Bronchial epithelial cell (primary cell): Measurements from ENCODE around the gene RRP1B. TPM values are rescaled to one million over a fixed set of nuclear protein-coding genes. Genes with fewer than 3 reads are reported as not detected.

Experiments used
- DNase-seq: peaks from one replicate; pipeline ENCODE4 v3.0.0-alpha.2; 2010; ENCODE audit warnings: low read depth
- FAIRE-seq: peaks from 2 replicates; lab custom pipeline; 2011; peaks lifted over from hg19 to GRCh38; lab: Jason Lieb, UNC
- H3K27me3 ChIP-seq: 2 replicates; pipeline ENCODE4 v1.5.1; 2011; ENCODE audit warnings: low read length; ENCODE audit not compliant: control insufficient read depth, insufficient read depth
- H3K36me3 ChIP-seq: 2 replicates; pipeline ENCODE4 v1.5.1; 2011; ENCODE audit warnings: low read length; ENCODE audit not compliant: control insufficient read depth, insufficient read depth
- H3K4me3 ChIP-seq: 2 replicates; pipeline ENCODE4 v1.5.1; 2011; ENCODE audit warnings: mild to moderate bottlenecking, low read depth, low read length, control low read depth
- total RNA-seq: library from RNA; depleted of rRNA; stranded (reverse); fragments of >200 nt; gene quantifications from 2 replicates; pipeline ENCODE4 v1.2.1, GENCODE V29; 2014
- TF ChIP-seq, protein P1 (sequence below): IDR thresholded peaks from 2 replicates; pipeline ENCODE4 v1.5.1; 2011; ENCODE audit warnings: mild to moderate bottlenecking, moderate library complexity, low read length, control low read depth, inconsistent platforms; ENCODE audit not compliant: insufficient read depth, severe bottlenecking

RRP1B gene
- total RNA-seq, 1 donor from 2014 or later: 31.1 TPM

GRCh38 chr21:43681650-43682049, 22.3 kb downstream of the RRP1B start:
- TF ChIP-seq, protein P1, sequence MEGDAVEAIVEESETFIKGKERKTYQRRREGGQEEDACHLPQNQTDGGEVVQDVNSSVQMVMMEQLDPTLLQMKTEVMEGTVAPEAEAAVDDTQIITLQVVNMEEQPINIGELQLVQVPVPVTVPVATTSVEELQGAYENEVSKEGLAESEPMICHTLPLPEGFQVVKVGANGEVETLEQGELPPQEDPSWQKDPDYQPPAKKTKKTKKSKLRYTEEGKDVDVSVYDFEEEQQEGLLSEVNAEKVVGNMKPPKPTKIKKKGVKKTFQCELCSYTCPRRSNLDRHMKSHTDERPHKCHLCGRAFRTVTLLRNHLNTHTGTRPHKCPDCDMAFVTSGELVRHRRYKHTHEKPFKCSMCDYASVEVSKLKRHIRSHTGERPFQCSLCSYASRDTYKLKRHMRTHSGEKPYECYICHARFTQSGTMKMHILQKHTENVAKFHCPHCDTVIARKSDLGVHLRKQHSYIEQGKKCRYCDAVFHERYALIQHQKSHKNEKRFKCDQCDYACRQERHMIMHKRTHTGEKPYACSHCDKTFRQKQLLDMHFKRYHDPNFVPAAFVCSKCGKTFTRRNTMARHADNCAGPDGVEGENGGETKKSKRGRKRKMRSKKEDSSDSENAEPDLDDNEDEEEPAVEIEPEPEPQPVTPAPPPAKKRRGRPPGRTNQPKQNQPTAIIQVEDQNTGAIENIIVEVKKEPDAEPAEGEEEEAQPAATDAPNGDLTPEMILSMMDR: no peak
- no peaks in the 10 kb centered on the region for H3K27me3 ChIP-seq
- H3K36me3 ChIP-seq: peaks cover 20% of the 10 kb centered on the region
- no peak overlapping the region for H3K4me3 ChIP-seq
- FAIRE-seq: no peak
- peak; percentile 77 for DNase-seq

GRCh38 chr21:43684424-43684823, 25.1 kb downstream of the RRP1B start:
- Histone ChIP-seq H3K27me3 (no peaks in the 10 kb centered on the region), H3K4me3 (no peak overlapping the region), H3K36me3 (peaks cover 27% of the 10 kb centered on the region)
- TF ChIP-seq, protein P1: no peak
- no peak for FAIRE-seq
- DNase-seq: no peak

- DNase-seq: no peak
- peaks cover 44% of the 10 kb centered on the region for H3K36me3 ChIP-seq
- peak; percentile 32 for FAIRE-seq
Observed at GRCh38 chr21:43686811-43687565, 27.6 kb downstream of the RRP1B start.

GRCh38 chr21:43687566-43688399, 28.4 kb downstream of the RRP1B start:
- H3K27me3 ChIP-seq: no peaks in the 10 kb centered on the region
- no peak for FAIRE-seq
- no peak for DNase-seq
- no peak overlapping the region for H3K4me3 ChIP-seq
- TF ChIP-seq, protein P1: no peak
- H3K36me3 ChIP-seq: peaks cover 44% of the 10 kb centered on the region

More at GRCh38 chr21:43686811-43687565, 27.6 kb downstream of the RRP1B start:
- no peaks in the 10 kb centered on the region for H3K27me3 ChIP-seq
- no peak overlapping the region for H3K4me3 ChIP-seq
- TF ChIP-seq, protein P1: no peak

- DNase-seq: no peak
- TF ChIP-seq, protein P1: no peak
- Histone ChIP-seq H3K4me3 (no peak overlapping the region), H3K27me3 (no peaks in the 10 kb centered on the region), H3K36me3 (peaks cover 49% of the 10 kb centered on the region)
- FAIRE-seq: no peak
Observed at GRCh38 chr21:43688906-43689305, 29.5 kb downstream of the RRP1B start.
